ENCODE measurements around the gene CDKL4.
"Not testable (repeated sequence)": the region's sequence is repeated elsewhere in the genome, so short reads cannot be mapped to it uniquely, and the experiment has no call there.

The CDKL4 gene

GRCh38 chr2:39176997-39177396 lies 66.8 kb downstream of the CDKL4 start:
- no peak for DNase-seq

GRCh38 chr2:39175026-39175812 lies 68.6 kb downstream of the CDKL4 start:
- DNase-seq: no peak

- DNase-seq: no peak
Observed at GRCh38 chr2:39174022-39174421, 69.7 kb downstream of the CDKL4 start.

- not testable (repeated sequence) for DNase-seq
Observed at GRCh38 chr2:39172047-39172706, 71.6 kb downstream of the CDKL4 start.

GRCh38 chr2:39171621-39172020 lies 72.1 kb downstream of the CDKL4 start:
- DNase-seq: no peak

GRCh38 chr2:39164089-39164488 lies 79.7 kb downstream of the CDKL4 start:
- no peak for DNase-seq

- DNase-seq: no peak
Observed at GRCh38 chr2:39160982-39161381, 82.8 kb downstream of the CDKL4 start.

GRCh38 chr2:39159283-39159682 lies 84.5 kb downstream of the CDKL4 start:
- no peak for DNase-seq

- no peak for DNase-seq
Observed at GRCh38 chr2:39158351-39158750, 85.4 kb downstream of the CDKL4 start.

- DNase-seq: no peak
Observed at GRCh38 chr2:39156846-39157245, 86.9 kb downstream of the CDKL4 start.

- DNase-seq: no peak
Observed at GRCh38 chr2:39156107-39156506, 87.7 kb downstream of the CDKL4 start.

- not testable (repeated sequence) for DNase-seq
Observed at GRCh38 chr2:39155573-39155972, 88.2 kb downstream of the CDKL4 start.

GRCh38 chr2:39154944-39155343 lies 88.8 kb downstream of the CDKL4 start:
- DNase-seq: no peak

GRCh38 chr2:39153312-39153711 lies 90.5 kb downstream of the CDKL4 start:
- no peak for DNase-seq

- no peak for DNase-seq
Observed at GRCh38 chr2:39152504-39152903, 91.3 kb downstream of the CDKL4 start.

GRCh38 chr2:39150890-39151497 lies 92.8 kb downstream of the CDKL4 start:
- no peak for DNase-seq

GRCh38 chr2:39150102-39150562 lies 93.6 kb downstream of the CDKL4 start:
- no peak for DNase-seq

GRCh38 chr2:39146630-39147029 lies 97.1 kb downstream of the CDKL4 start:
- no peak for DNase-seq

GRCh38 chr2:39145906-39146421 lies 97.8 kb downstream of the CDKL4 start:
- no peak for DNase-seq

GRCh38 chr2:39144416-39144815 lies 99.4 kb downstream of the CDKL4 start:
- no peak for DNase-seq

- no peak for DNase-seq
Observed at GRCh38 chr2:39142904-39143605, 100.7 kb downstream of the CDKL4 start.

- no peak for DNase-seq
Observed at GRCh38 chr2:39141334-39142271, 102.2 kb downstream of the CDKL4 start.

Data from COR-L47 (cell line).